ENCODE results near the gene SHC4. TPM values are rescaled to one million over a fixed set of nuclear protein-coding genes. Genes with fewer than 3 reads are reported as not detected.

Gene SHC4
- total RNA-seq, 1 donor from 2014 or later, result 1.6 TPM

- intact Hi-C loops (cut with micrococcal nuclease), result loop anchor here (10.0 kb wide), 3 partner anchors 633 to 1387 kb away; partner anchors contain the start of genes DTWD1, DUT, FAM227B and GABPB1
Observed at GRCh38 chr15:48968066-48968465, 4.3 kb upstream of the SHC4 start.

GRCh38 chr15:48967336-48967735, 3.6 kb upstream of the SHC4 start:
- intact Hi-C loops (cut with micrococcal nuclease), result loop anchor here (1.0 to 10.0 kb wide), 5 partner anchors 8 to 1387 kb away; partner anchors contain the start of genes DTWD1, DUT, FAM227B and GABPB1

GRCh38 chr15:48966595-48967301, 3.0 kb upstream of the SHC4 start:
- intact Hi-C loops (cut with micrococcal nuclease), result loop anchor here (1.0 to 10.0 kb wide), 8 partner anchors 9 to 1388 kb away; partner anchors contain the start of genes CEP152, DTWD1, DUT and EID1

GRCh38 chr15:48965972-48966371, 2.3 kb upstream of the SHC4 start:
- intact Hi-C loops (cut with micrococcal nuclease), result loop anchor here (1.0 to 10.0 kb wide), 6 partner anchors 88 to 1389 kb away; partner anchors contain the start of genes CEP152, DTWD1, DUT and EID1

- intact Hi-C loops (cut with micrococcal nuclease), result loop anchor here (10.0 kb wide), 3 partner anchors 630 to 1390 kb away; partner anchors contain the start of genes DTWD1, DUT, FAM227B and GABPB1
Observed at GRCh38 chr15:48964898-48965297, 1.2 kb upstream of the SHC4 start.

- intact Hi-C loops (cut with micrococcal nuclease), result loop anchor here (10.0 kb wide), 3 partner anchors 628 to 1392 kb away; partner anchors contain the start of genes DTWD1, DUT, FAM227B and GABPB1
Observed at GRCh38 chr15:48962662-48963523, 826 bp downstream of the SHC4 start.

GRCh38 chr15:48955967-48956366, 7.8 kb downstream of the SHC4 start:
- intact Hi-C loops (cut with micrococcal nuclease), result no loop called here

- intact Hi-C loops (cut with micrococcal nuclease), result no loop called here
Observed at GRCh38 chr15:48955370-48955769, 8.3 kb downstream of the SHC4 start.

- intact Hi-C loops (cut with micrococcal nuclease), result no loop called here
Observed at GRCh38 chr15:48954538-48954937, 9.2 kb downstream of the SHC4 start.

- intact Hi-C loops (cut with micrococcal nuclease), result no loop called here
Observed at GRCh38 chr15:48946840-48947187, 16.9 kb downstream of the SHC4 start.

- intact Hi-C loops (cut with micrococcal nuclease), result no loop called here
Observed at GRCh38 chr15:48946074-48946839, 17.5 kb downstream of the SHC4 start.

GRCh38 chr15:48945386-48945785, 18.3 kb downstream of the SHC4 start:
- intact Hi-C loops (cut with micrococcal nuclease), result no loop called here

GRCh38 chr15:48941904-48942303, 21.8 kb downstream of the SHC4 start:
- intact Hi-C loops (cut with micrococcal nuclease), result loop anchor here (2.0 kb wide), 1 partner anchor 17 kb away; no protein-coding TSS in a partner anchor

- intact Hi-C loops (cut with micrococcal nuclease), result loop anchor here (2.0 kb wide), 1 partner anchor 16 kb away; no protein-coding TSS in a partner anchor
Observed at GRCh38 chr15:48940508-48940907, 23.2 kb downstream of the SHC4 start.

GRCh38 chr15:48939648-48940047, 24.1 kb downstream of the SHC4 start:
- intact Hi-C loops (cut with micrococcal nuclease), result loop anchor here (2.0 kb wide), 1 partner anchor 15 kb away; no protein-coding TSS in a partner anchor

- intact Hi-C loops (cut with micrococcal nuclease), result no loop called here
Observed at GRCh38 chr15:48937886-48938285, 25.8 kb downstream of the SHC4 start.

- intact Hi-C loops (cut with micrococcal nuclease), result no loop called here
Observed at GRCh38 chr15:48936666-48937065, 27.1 kb downstream of the SHC4 start.

GRCh38 chr15:48935236-48935635, 28.5 kb downstream of the SHC4 start:
- intact Hi-C loops (cut with micrococcal nuclease), result no loop called here

GRCh38 chr15:48930735-48931134, 33.0 kb downstream of the SHC4 start:
- intact Hi-C loops (cut with micrococcal nuclease), result no loop called here

GRCh38 chr15:48929661-48930060, 34.1 kb downstream of the SHC4 start:
- intact Hi-C loops (cut with micrococcal nuclease), result no loop called here

All from T-helper 1 cell treated with Interleukin-12 subunit alpha and Interleukin-12 subunit beta and Interleukin-4 antibody, amounts not matched to agents 30 ng/mL and 1 ng/mL, for 36 hours (primary cell).